PC-9 (cell line): ENCODE results near the gene NMRAL1. TPM values are rescaled to one million over a fixed set of nuclear protein-coding genes. Genes with fewer than 3 reads are reported as not detected.

Experiments
- BruUV-seq: library from RNA; stranded (reverse); fragments of 400-500 nt; replicated peaks from 2 replicates; lab custom pipeline; 2021; lab: Mats Ljungman, UMichigan
- CTCF ChIA-PET: fragments of 300-600 bp; sonication (Branson Sonifier 250); formaldehyde crosslinking; loops from one replicate; lab custom pipeline; 2022; ENCODE audit warnings: antibody characterized with exemption; lab: Charles Lee
- POLR2A ChIA-PET: fragments of 300-600 bp; sonication (Branson Sonifier 250); formaldehyde crosslinking; loops from one replicate; lab custom pipeline; 2022; ENCODE audit warnings: antibody characterized with exemption; ENCODE audit not compliant: unreplicated experiment; lab: Charles Lee
- DNase-seq, 2 experiments: peaks; one replicate each; pipeline versions ENCODE4 v3.0.0 to v3.0.0-alpha.2; 2015 to 2022; ENCODE audit warnings: mixed read lengths in 1 of 2
- H2AFZ ChIP-seq: fragments of 200-600 bp; sonication (generic); 2 replicates; pipeline ENCODE4 v1.8.1; 2017; ENCODE audit warnings: antibody characterized with exemption
- H3F3A ChIP-seq: fragments of 200-600 bp; sonication (generic); 2 replicates; pipeline ENCODE4 v1.8.1; 2017; ENCODE audit warnings: antibody characterized with exemption, mild to moderate bottlenecking, low read depth; ENCODE audit not compliant: insufficient read depth
- H3K27ac ChIP-seq: fragments of 200-600 bp; sonication (generic); 2 replicates; pipeline ENCODE4 v1.6.1; 2016; ENCODE audit warnings: mixed run types
- H3K27me3 ChIP-seq: fragments of 200-600 bp; sonication (generic); 2 replicates; pipeline ENCODE4 v1.6.1; 2016; ENCODE audit warnings: low read depth, mixed run types; ENCODE audit not compliant: insufficient read depth
- H3K36me3 ChIP-seq: fragments of 200-600 bp; sonication (generic); 2 replicates; pipeline ENCODE4 v1.6.1; 2016; ENCODE audit warnings: low read depth, mixed run types
- H3K4me1 ChIP-seq: fragments of 200-600 bp; sonication (generic); replicated peaks from 2 replicates; pipeline ENCODE4 v1.6.1; 2016; ENCODE audit warnings: mixed run types; ENCODE audit not compliant: insufficient read depth
- H3K4me2 ChIP-seq: fragments of 200-600 bp; sonication (generic); 2 replicates; pipeline ENCODE4 v1.6.1; 2017; ENCODE audit warnings: mixed run types
- H3K4me3 ChIP-seq: fragments of 200-600 bp; sonication (generic); 2 replicates; pipeline ENCODE4 v1.6.1; 2016; ENCODE audit warnings: mixed run types
- H3K79me2 ChIP-seq: fragments of 200-600 bp; sonication (generic); 2 replicates; pipeline ENCODE4 v1.6.1; 2017; ENCODE audit warnings: low read depth, mixed run types
- H3K9me2 ChIP-seq: fragments of 200-600 bp; sonication (generic); 2 replicates; pipeline ENCODE4 v1.8.1; 2017; ENCODE audit warnings: mild to moderate bottlenecking; ENCODE audit not compliant: insufficient read depth
- H3K9me3 ChIP-seq: fragments of 200-600 bp; sonication (generic); 2 replicates; pipeline ENCODE4 v1.8.1; 2016; ENCODE audit warnings: low read depth; ENCODE audit not compliant: insufficient read depth
- H4K20me1 ChIP-seq: fragments of 200-600 bp; sonication (generic); 2 replicates; pipeline ENCODE4 v1.8.1; 2017; ENCODE audit not compliant: insufficient read depth
- EZH2 ChIP-seq: fragments of 200-600 bp; sonication (generic); IDR thresholded peaks from 2 replicates; pipeline ENCODE4 v1.8.0; 2017; ENCODE audit warnings: antibody characterized with exemption, low read depth
- intact Hi-C: fragments of 100-400 bp; cut with micrococcal nuclease; formaldehyde crosslinking; loops from one replicate; pipeline ENCODE4 v1.10.0; 2022; ENCODE audit not compliant: unreplicated experiment
- total RNA-seq: library from RNA; stranded (reverse); gene quantifications from 2 replicates; pipeline ENCODE4 v1.2.3, GENCODE V29; 2021
- TF ChIP-seq, protein P1 (sequence below): fragments of 200-600 bp; sonication (generic); conservative IDR thresholded peaks from 2 replicates; pipeline ENCODE4 v1.6.1; 2017; ENCODE audit warnings: mixed run types, antibody characterized with exemption, mild to moderate bottlenecking, moderate library complexity

NMRAL1 gene
- total RNA-seq, 1 experiment from 2014 or later: 118 TPM

DNA sequence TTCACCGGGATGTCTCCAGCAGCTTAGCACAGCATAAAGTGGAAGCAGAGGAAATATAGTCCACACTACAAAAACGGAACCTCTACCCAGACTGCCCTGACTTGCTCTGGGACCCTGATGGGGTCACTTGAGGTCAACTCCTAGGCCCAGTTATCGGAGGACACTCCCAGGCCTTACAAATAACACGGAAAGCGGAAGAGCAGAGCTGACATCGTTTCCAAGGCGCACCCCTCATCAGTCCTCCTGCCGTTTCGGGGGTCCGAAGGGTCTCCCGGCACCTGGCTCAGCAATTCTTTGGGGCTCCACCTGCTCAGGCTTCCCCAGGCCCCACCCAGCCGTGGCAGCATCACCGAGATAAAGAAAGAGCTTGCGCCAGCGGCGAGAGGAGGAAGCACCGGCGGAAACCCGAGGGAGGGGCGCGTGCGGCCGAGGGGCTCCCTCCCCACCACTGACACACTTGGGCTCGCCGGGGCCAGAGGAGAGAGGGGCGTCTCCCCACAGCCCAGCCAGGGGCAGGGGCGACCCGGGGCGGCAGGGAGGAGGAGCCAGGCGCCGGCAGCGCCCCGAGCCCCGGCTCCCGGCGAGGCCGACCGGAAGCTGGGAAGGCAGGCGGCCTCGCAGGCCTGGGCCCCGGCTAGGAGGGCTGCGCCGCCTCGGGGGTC lies 58.8 kb downstream of the NMRAL1 start:
- Histone ChIP-seq H3K36me3 (no peaks in the 10 kb centered on the region), H3K27ac (no peak overlapping the region), H3K4me2 (peak overlapping the region; percentile 92), H4K20me1 (peaks cover 9% of the 10 kb centered on the region; the same call in 1 of the 2 replicates), H3K4me3 (peak overlapping the region; percentile 84), H2AFZ (peak overlapping the region; percentile 87), H3K79me2 (peaks cover 22% of the 10 kb centered on the region), H3K9me2 (no peaks in the 10 kb centered on the region), H3K9me3 (no peaks in the 10 kb centered on the region), H3F3A (peaks cover 22% of the 10 kb centered on the region; the same call in 1 of the 2 replicates), H3K4me1 (peaks cover 7% of the 10 kb centered on the region), H3K27me3 (no peaks in the 10 kb centered on the region)
- ChIA-PET CTCF (interaction anchor here (0.5 to 0.7 kb wide), 3 partner anchors 8 to 74 kb away, joined by 3 read pairs; no protein-coding TSS in a partner anchor), POLR2A (interaction anchor here (0.6 to 0.7 kb wide), 4 partner anchors 13 to 714 kb away, joined by 3 to 9 read pairs (median 6); no protein-coding TSS in a partner anchor)
- TF ChIP-seq, protein P1, sequence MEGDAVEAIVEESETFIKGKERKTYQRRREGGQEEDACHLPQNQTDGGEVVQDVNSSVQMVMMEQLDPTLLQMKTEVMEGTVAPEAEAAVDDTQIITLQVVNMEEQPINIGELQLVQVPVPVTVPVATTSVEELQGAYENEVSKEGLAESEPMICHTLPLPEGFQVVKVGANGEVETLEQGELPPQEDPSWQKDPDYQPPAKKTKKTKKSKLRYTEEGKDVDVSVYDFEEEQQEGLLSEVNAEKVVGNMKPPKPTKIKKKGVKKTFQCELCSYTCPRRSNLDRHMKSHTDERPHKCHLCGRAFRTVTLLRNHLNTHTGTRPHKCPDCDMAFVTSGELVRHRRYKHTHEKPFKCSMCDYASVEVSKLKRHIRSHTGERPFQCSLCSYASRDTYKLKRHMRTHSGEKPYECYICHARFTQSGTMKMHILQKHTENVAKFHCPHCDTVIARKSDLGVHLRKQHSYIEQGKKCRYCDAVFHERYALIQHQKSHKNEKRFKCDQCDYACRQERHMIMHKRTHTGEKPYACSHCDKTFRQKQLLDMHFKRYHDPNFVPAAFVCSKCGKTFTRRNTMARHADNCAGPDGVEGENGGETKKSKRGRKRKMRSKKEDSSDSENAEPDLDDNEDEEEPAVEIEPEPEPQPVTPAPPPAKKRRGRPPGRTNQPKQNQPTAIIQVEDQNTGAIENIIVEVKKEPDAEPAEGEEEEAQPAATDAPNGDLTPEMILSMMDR: no peak
- TF ChIP-seq EZH2: no peak
- TSS peak; percentile 50 for BruUV-seq
- intact Hi-C loops: loop anchor here (10.0 kb wide), 1 partner anchor 199 kb away; the partner anchor contains the start of gene UBALD1
- DNase-seq: peak in 1 of 2 experiments; percentile 46

- Histone ChIP-seq H2AFZ (no peak overlapping the region), H3K4me1 (peaks cover 7% of the 10 kb centered on the region), H3K79me2 (peaks cover 22% of the 10 kb centered on the region), H3K4me3 (no peak overlapping the region), H3K27me3 (no peaks in the 10 kb centered on the region), H3F3A (peaks cover 17% of the 10 kb centered on the region; the same call in 1 of the 2 replicates), H3K9me2 (no peaks in the 10 kb centered on the region), H4K20me1 (peaks cover 9% of the 10 kb centered on the region; the same call in 1 of the 2 replicates), H3K27ac (no peak overlapping the region), H3K36me3 (no peaks in the 10 kb centered on the region), H3K9me3 (no peaks in the 10 kb centered on the region), H3K4me2 (peak overlapping the region; percentile 92; the same call in 1 of the 2 replicates)
- no peak for TF ChIP-seq EZH2
- TF ChIP-seq, protein P1: no peak
- intact Hi-C loops: loop anchor here (10.0 kb wide), 1 partner anchor 200 kb away; the partner anchor contains the start of gene UBALD1
- no peak for DNase-seq
- POLR2A ChIA-PET: no interaction called here
- no TSS peak for BruUV-seq
- CTCF ChIA-PET: interaction anchor here (0.7 to 1.2 kb wide), 2 partner anchors 13 to 75 kb away, joined by 3 read pairs; no protein-coding TSS in a partner anchor
Measured at GRCh38 chr16:4414187-4414917, 60.1 kb downstream of the NMRAL1 start.

DNA sequence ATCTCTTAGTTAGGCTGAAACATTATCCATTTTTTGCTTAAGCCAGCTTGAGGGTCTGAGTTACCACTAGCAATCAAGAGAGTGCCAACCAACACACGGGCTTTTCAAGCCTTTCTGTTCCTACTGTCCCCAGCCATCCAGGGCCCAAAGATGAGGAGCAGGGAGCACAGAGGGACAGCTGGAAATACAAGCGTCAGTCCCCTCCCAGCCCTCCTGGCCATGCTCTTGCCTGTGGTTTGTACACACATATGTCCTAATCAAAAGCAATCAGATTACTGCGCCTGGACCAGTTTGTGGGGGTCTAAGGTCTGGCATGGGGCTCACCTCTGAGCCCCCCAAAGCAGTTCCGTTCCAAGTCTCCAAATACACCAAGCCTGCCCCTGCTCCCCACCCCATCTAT lies 61.6 kb downstream of the NMRAL1 start:
- Histone ChIP-seq H3F3A (peaks cover 17% of the 10 kb centered on the region; the same call in 1 of the 2 replicates), H3K36me3 (no peaks in the 10 kb centered on the region), H3K4me3 (no peak overlapping the region), H3K79me2 (peaks cover 22% of the 10 kb centered on the region), H3K27me3 (no peaks in the 10 kb centered on the region), H2AFZ (no peak overlapping the region), H3K27ac (no peak overlapping the region), H4K20me1 (peaks cover 9% of the 10 kb centered on the region; the same call in 1 of the 2 replicates), H3K4me1 (peaks cover 7% of the 10 kb centered on the region), H3K9me3 (no peaks in the 10 kb centered on the region), H3K9me2 (no peaks in the 10 kb centered on the region), H3K4me2 (no peak overlapping the region)
- no TSS peak for BruUV-seq
- DNase-seq: no peak
- ChIA-PET CTCF (no interaction called here), POLR2A (no interaction called here)
- intact Hi-C loops: loop anchor here (10.0 kb wide), 1 partner anchor 202 kb away; the partner anchor contains the start of gene UBALD1
- TF ChIP-seq, protein P1: no peak
- TF ChIP-seq EZH2: no peak
